IMR-90 (cell line): ENCODE data around the gene PKD1. TPM values are rescaled to one million over a fixed set of nuclear protein-coding genes. Genes with fewer than 3 reads are reported as not detected.
A peak's percentile ranks its signal among the peaks of the same experiment; 100 is the strongest.

ENCODE experiments used
- ATAC-seq: fragments of 200-7000 bp; cut with Tn5 transposase; 2 replicates; pipeline ENCODE4 v1.9.1; 2020; ENCODE audit warnings: low read depth, mild to moderate bottlenecking, moderate library complexity
- BruUV-seq: library from RNA; stranded (reverse); fragments of 400-500 nt; replicated peaks from 2 replicates; lab custom pipeline; 2021; lab: Mats Ljungman, UMichigan
- CTCF ChIA-PET: fragments of 300-600 bp; formaldehyde crosslinking; extraction: SDS; loops from one replicate; lab custom pipeline; 2021; ENCODE audit warnings: antibody characterized with exemption; lab: Yijun Ruan, JAX
- POLR2A ChIA-PET: fragments of 300-600 bp; sonication (Branson Sonifier 250); formaldehyde crosslinking; loops from one replicate; lab custom pipeline; 2022; ENCODE audit warnings: antibody characterized with exemption; ENCODE audit not compliant: unreplicated experiment; lab: Charles Lee
- DNase-seq: peaks from one replicate; pipeline ENCODE4 v3.0.0; 2013
- H2AFZ ChIP-seq: replicated peaks from 2 replicates; pipeline ENCODE3; 2013; ENCODE audit warnings: low read length, mild to moderate bottlenecking; ENCODE audit not compliant: poor library complexity
- H2AK5ac ChIP-seq: 2 replicates; pipeline ENCODE4 v1.6.1; 2013; ENCODE audit warnings: low read depth, low read length, inconsistent platforms
- H2AK9ac ChIP-seq: replicated peaks from 2 replicates; pipeline ENCODE3; 2013; ENCODE audit warnings: mild to moderate bottlenecking, low read depth, low read length, moderate library complexity; ENCODE audit not compliant: poor library complexity
- H2BK120ac ChIP-seq: 2 replicates; pipeline ENCODE4 v1.6.1; 2013; ENCODE audit warnings: low read depth, low read length, inconsistent platforms
- H2BK15ac ChIP-seq: 3 replicates; pipeline ENCODE4 v1.6.1; 2013; ENCODE audit warnings: low read depth, low read length, inconsistent platforms
- H2BK20ac ChIP-seq: 2 replicates; pipeline ENCODE4 v1.6.1; 2013; ENCODE audit warnings: low read depth, mild to moderate bottlenecking, inconsistent platforms, low read length, moderate library complexity
- H2BK5ac ChIP-seq: 2 replicates; pipeline ENCODE4 v1.6.1; 2013; ENCODE audit warnings: mild to moderate bottlenecking, low read depth, low read length, inconsistent platforms; ENCODE audit not compliant: poor library complexity, severe bottlenecking
- H3K14ac ChIP-seq: replicated peaks from 2 replicates; pipeline ENCODE4 v1.6.1; 2013; ENCODE audit warnings: low read depth, low read length, inconsistent platforms
- H3K18ac ChIP-seq: 2 replicates; pipeline ENCODE4 v1.6.1; 2013; ENCODE audit warnings: low read depth, low read length, control low read depth
- H3K23ac ChIP-seq: 2 replicates; pipeline ENCODE4 v1.6.1; 2013; ENCODE audit warnings: low read depth, low read length, inconsistent platforms
- H3K27ac ChIP-seq: 2 replicates; pipeline ENCODE4 v1.5.1; 2013; ENCODE audit warnings: mild to moderate bottlenecking, control low read depth, low read length; ENCODE audit not compliant: insufficient read depth
- H3K27me3 ChIP-seq: 2 replicates; pipeline ENCODE4 v1.6.1; 2013; ENCODE audit warnings: low read length; ENCODE audit not compliant: control insufficient read depth, insufficient read depth
- H3K36me3 ChIP-seq: 2 replicates; pipeline ENCODE4 v1.6.1; 2013; ENCODE audit warnings: low read length, mixed read lengths; ENCODE audit not compliant: control insufficient read depth, insufficient read depth
- H3K4ac ChIP-seq: 2 replicates; pipeline ENCODE4 v1.6.1; 2013; ENCODE audit warnings: low read depth, low read length, inconsistent platforms
- H3K4me1 ChIP-seq: 2 replicates; pipeline ENCODE4 v1.6.1; 2013; ENCODE audit warnings: low read length, mixed read lengths; ENCODE audit not compliant: control insufficient read depth, insufficient read depth
- H3K4me2 ChIP-seq: 2 replicates; pipeline ENCODE4 v1.6.1; 2013; ENCODE audit warnings: low read depth, mild to moderate bottlenecking, control low read depth, low read length, moderate library complexity
- H3K4me3 ChIP-seq: 2 replicates; pipeline ENCODE4 v1.5.1; 2013; ENCODE audit warnings: low read depth, mild to moderate bottlenecking, control low read depth, low read length, moderate library complexity; ENCODE audit not compliant: insufficient read depth
- H3K56ac ChIP-seq: 2 replicates; pipeline ENCODE4 v1.6.1; 2013; ENCODE audit warnings: low read length, inconsistent platforms; ENCODE audit not compliant: insufficient read depth; ENCODE audit errors: extremely low read depth
- H3K79me1 ChIP-seq, 2 experiments: 2 replicates each; pipeline ENCODE4 v1.6.1; 2013; ENCODE audit warnings: low read length in 2 of 2, inconsistent platforms in 1 of 2, low read depth in 1 of 2
- H3K9ac ChIP-seq: 2 replicates; pipeline ENCODE4 v1.6.1; 2013; ENCODE audit warnings: low read depth, low read length, control low read depth
- H3K9me1 ChIP-seq: 2 replicates; pipeline ENCODE4 v1.6.1; 2013; ENCODE audit warnings: low read length, inconsistent platforms; ENCODE audit not compliant: insufficient read depth
- H3K9me3 ChIP-seq: 2 replicates; pipeline ENCODE4 v1.6.1; 2013; ENCODE audit warnings: low read length; ENCODE audit not compliant: control insufficient read depth, insufficient read depth
- H4K20me1 ChIP-seq: 2 replicates; pipeline ENCODE4 v1.6.1; 2013; ENCODE audit warnings: low read length, inconsistent platforms; ENCODE audit not compliant: insufficient read depth
- H4K5ac ChIP-seq: 2 replicates; pipeline ENCODE4 v1.6.1; 2013; ENCODE audit warnings: mild to moderate bottlenecking, low read depth, low read length, control low read depth
- H4K8ac ChIP-seq, 2 experiments: 2 replicates each; pipeline ENCODE4 v1.6.1; 2013; ENCODE audit warnings: low read depth in 2 of 2, low read length in 2 of 2, control low read depth in 1 of 2, inconsistent platforms in 1 of 2
- H4K91ac ChIP-seq: 2 replicates; pipeline ENCODE4 v1.6.1; 2013; ENCODE audit warnings: low read depth, low read length, inconsistent platforms; ENCODE audit not compliant: insufficient read depth
- CEBPB ChIP-seq: IDR thresholded peaks from 2 replicates; pipeline ENCODE4 v1.6.1; 2012; ENCODE audit warnings: low read depth, low read length, improper control_type of control experiment
- MAFK ChIP-seq: IDR thresholded peaks from 2 replicates; pipeline ENCODE4 v1.6.1; 2012; ENCODE audit warnings: low read depth, low read length, improper control_type of control experiment
- MAZ ChIP-seq: IDR thresholded peaks from 2 replicates; pipeline ENCODE4 v1.6.1; 2012; ENCODE audit warnings: low read depth, mild to moderate bottlenecking, low read length, improper control_type of control experiment, moderate library complexity, borderline replicate concordance
- NFE2L2 ChIP-seq: fragments of 150-350 bp; IDR thresholded peaks from 2 replicates; pipeline ENCODE4 v1.6.1; 2016; ENCODE audit warnings: low read depth, mild to moderate bottlenecking, low read length
- RAD21 ChIP-seq: IDR thresholded peaks from 2 replicates; pipeline ENCODE4 v1.6.1; 2012; ENCODE audit warnings: low read length, improper control_type of control experiment
- RFX5 ChIP-seq: IDR thresholded peaks from 2 replicates; pipeline ENCODE4 v1.8.0; 2012; ENCODE audit warnings: low read depth, mild to moderate bottlenecking, low read length, moderate library complexity
- SMC3 ChIP-seq: fragments of 150-350 bp; IDR thresholded peaks from 2 replicates; pipeline ENCODE4 v1.6.1; 2016; ENCODE audit warnings: low read depth, mild to moderate bottlenecking, antibody characterized with exemption, low read length, moderate library complexity
- WGBS, 2 experiments: methylation state at CpG; one replicate each; pipeline versions ENCODE4 v1.1.5 to v1.1.7; 2013; ENCODE audit warnings: missing lambda C conversion rate in 2 of 2; ENCODE audit not compliant: insufficient read length in 1 of 2; ENCODE audit errors: extremely low coverage in 2 of 2; 5-methylcytosine and 5-hydroxymethylcytosine counted together
- dilution Hi-C: fragments of 300-500 bp; cut with HindIII; formaldehyde crosslinking; loops from one replicate; pipeline ENCODE4 v1.14.3; 2018; ENCODE audit warnings: low sequenced_read_pairs; ENCODE audit not compliant: unreplicated experiment
- in situ Hi-C: fragments of 300-500 bp; cut with MboI; formaldehyde crosslinking; loops from 3 replicates; pipeline ENCODE4 v1.14.3; 2019; ENCODE audit warnings: low sequenced_read_pairs, inconsistent platforms, mixed read lengths
- intact Hi-C: fragments of 100-400 bp; cut with micrococcal nuclease; formaldehyde crosslinking; loops from 2 replicates; pipeline ENCODE4 v1.10.0; 2022
- polyA plus RNA-seq, 3 experiments: library from polyadenylated mRNA; depleted of rRNA; stranded (reverse); fragments of >200 nt; gene quantifications; 2 replicates each; pipeline ENCODE4 v1.2.3, GENCODE V29; 2012; ENCODE audit warnings: low replicate concordance in 1 of 3
- total RNA-seq: library from RNA; depleted of rRNA; stranded (reverse); fragments of >200 nt; gene quantifications from 2 replicates; pipeline ENCODE4 v1.2.3, GENCODE V29; 2012

The PKD1 gene
- total and polyA plus RNA-seq, 2 of the 4 experiments (the other 2 are of a cell fraction), result 7.9 to 97.3 TPM

DNA sequence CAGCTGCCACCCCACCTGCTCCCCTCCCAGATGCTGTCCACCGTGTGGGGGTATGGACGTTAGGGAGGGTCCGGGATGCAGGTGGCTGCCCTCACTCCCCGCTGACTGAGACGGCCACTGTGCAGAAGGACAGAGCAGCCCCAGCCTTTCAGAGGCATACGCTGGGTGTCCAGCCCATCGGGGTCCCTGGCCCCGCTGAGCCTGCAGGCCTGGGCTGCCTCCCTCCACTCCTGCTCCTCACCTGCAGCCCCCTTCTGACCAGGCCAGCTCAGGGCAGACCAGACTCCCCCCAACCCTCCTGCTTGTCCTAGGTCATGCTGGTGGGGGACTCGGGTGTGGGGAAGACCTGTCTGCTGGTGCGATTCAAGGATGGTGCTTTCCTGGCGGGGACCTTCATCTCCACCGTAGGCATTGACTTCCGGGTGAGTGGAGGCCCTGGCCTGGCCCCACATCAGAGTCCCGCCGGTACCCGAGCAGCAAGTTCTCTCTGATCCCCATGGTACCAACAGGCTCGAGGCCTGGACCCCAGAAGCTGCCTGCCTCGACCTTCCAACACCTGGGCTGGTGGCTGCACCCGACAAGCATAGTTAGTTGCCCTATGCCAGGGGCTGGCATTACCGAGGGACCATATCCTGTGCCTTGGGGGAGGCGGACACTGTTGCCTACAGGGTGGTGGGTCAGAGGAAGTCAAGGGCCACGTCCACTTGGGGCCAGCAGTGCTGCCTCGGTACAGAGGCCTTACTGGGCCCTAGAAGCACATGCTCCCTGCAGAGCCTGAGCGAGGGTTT, 14.1 kb upstream of the PKD1 start:
- ChIA-PET CTCF (no interaction called here), POLR2A (no interaction called here)
- H3K27ac ChIP-seq, result no peak overlapping the region
- dilution Hi-C loops (no loop called here), intact Hi-C loops (no loop called here), in situ Hi-C loops (no loop called here)
- no peak overlapping the region for H4K5ac ChIP-seq
- peaks cover 72% of the 10 kb centered on the region for H4K20me1 ChIP-seq
- no peak overlapping the region for H2BK20ac ChIP-seq
- H3K27me3 ChIP-seq, result no peaks in the 10 kb centered on the region
- H3K9me3 ChIP-seq, result no peaks in the 10 kb centered on the region
- H3K9me1 ChIP-seq, result peaks cover 10% of the 10 kb centered on the region
- H3K4ac ChIP-seq, result peak overlapping the region; percentile 17; the same call in 1 of the 2 replicates
- H3K18ac ChIP-seq, result no peak overlapping the region
- BruUV-seq, result no TSS peak
- H2BK15ac ChIP-seq, result no peak overlapping the region
- no peak overlapping the region for H3K9ac ChIP-seq
- TF ChIP-seq SMC3 (no peak), RAD21 (no peak), MAZ (no peak), RFX5 (no peak), CEBPB (no peak), NFE2L2 (no peak), MAFK (no peak)
- no peak overlapping the region for H4K8ac ChIP-seq
- WGBS, 2 experiments, result 48% methylated on average over 5 of the region's 24 CpGs; no CpG with 5 or more reads in 1 of the 2 experiments
- no peak overlapping the region for H3K56ac ChIP-seq
- no peak overlapping the region for H2BK5ac ChIP-seq
- no peak overlapping the region for H2BK120ac ChIP-seq
- H3K36me3 ChIP-seq, result peaks cover 32% of the 10 kb centered on the region
- no peak overlapping the region for H2AFZ ChIP-seq
- no peak overlapping the region for H3K14ac ChIP-seq
- peaks cover 40% of the 10 kb centered on the region for H3K4me1 ChIP-seq
- peak overlapping the region; percentile 18; the same call in 1 of the 2 replicates for H3K4me2 ChIP-seq
- peak overlapping the region; percentile 73; the same call in 1 of the 2 replicates for H3K23ac ChIP-seq
- no peak overlapping the region for H2AK5ac ChIP-seq
- H2AK9ac ChIP-seq, result peak overlapping the region; percentile 18
- H4K91ac ChIP-seq, result no peak overlapping the region
- ATAC-seq (no peak), DNase-seq (no peak)
- no peak overlapping the region for H3K4me3 ChIP-seq
- peaks cover 11 to 60% of the 10 kb centered on the region in 2 experiments; a peak in 3 of 4 replicates for H3K79me1 ChIP-seq
